ENCODE data around the gene PELI2.

The PELI2 gene

GRCh38 chr14:56207626-56208292, 89.5 kb downstream of the PELI2 start:
- Mint-ChIP-seq H3K9me3 (no peaks in the 10 kb centered on the region), H3K27ac (no peak overlapping the region), H3K27me3 (ENCODE audit: low read depth) (peaks cover 6% of the 10 kb centered on the region), H3K4me1 (ENCODE audit: low read depth) (no peaks in the 10 kb centered on the region), H3K36me3 (ENCODE audit: low read depth) (no peaks in the 10 kb centered on the region), H3K4me3 (no peak overlapping the region)

- Mint-ChIP-seq H3K27me3 (ENCODE audit: low read depth) (peaks cover 6% of the 10 kb centered on the region), H3K9me3 (no peaks in the 10 kb centered on the region), H3K36me3 (ENCODE audit: low read depth) (no peaks in the 10 kb centered on the region), H3K27ac (no peak overlapping the region), H3K4me3 (no peak overlapping the region), H3K4me1 (ENCODE audit: low read depth) (no peaks in the 10 kb centered on the region)
Measured at GRCh38 chr14:56208520-56208919, 90.3 kb downstream of the PELI2 start.

- peaks cover 6% of the 10 kb centered on the region for H3K27me3 Mint-ChIP-seq (ENCODE audit: low read depth)
- no peak overlapping the region for H3K4me3 Mint-ChIP-seq
- H3K27ac Mint-ChIP-seq = no peak overlapping the region
- no peaks in the 10 kb centered on the region for H3K9me3 Mint-ChIP-seq
- H3K36me3 Mint-ChIP-seq (ENCODE audit: low read depth) = no peaks in the 10 kb centered on the region
- no peaks in the 10 kb centered on the region for H3K4me1 Mint-ChIP-seq (ENCODE audit: low read depth)
Measured at GRCh38 chr14:56210571-56210970, 92.4 kb downstream of the PELI2 start.

DNA sequence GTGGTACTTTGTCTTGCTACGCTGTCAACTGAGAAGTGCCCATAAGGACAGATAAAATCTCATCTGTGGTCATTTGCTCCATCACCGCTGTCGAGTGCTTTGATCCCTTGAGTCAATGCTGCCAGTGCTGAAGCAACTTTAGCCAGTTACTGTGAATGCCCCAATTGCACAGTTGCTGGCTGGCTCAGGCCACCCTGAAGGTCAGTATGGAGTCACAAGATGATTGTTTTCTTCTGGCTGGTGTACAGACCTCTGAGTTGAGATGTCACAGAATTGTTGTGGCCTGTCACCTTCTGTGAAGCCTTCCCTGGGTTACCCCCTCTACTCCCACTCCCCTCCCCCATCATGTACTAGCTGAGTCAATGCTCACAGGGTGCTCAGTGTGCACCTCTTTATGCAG, 92.9 kb downstream of the PELI2 start:
- Mint-ChIP-seq H3K4me1 (ENCODE audit: low read depth) (no peaks in the 10 kb centered on the region), H3K9me3 (no peaks in the 10 kb centered on the region), H3K36me3 (ENCODE audit: low read depth) (no peaks in the 10 kb centered on the region), H3K4me3 (no peak overlapping the region), H3K27me3 (ENCODE audit: low read depth) (peaks cover 6% of the 10 kb centered on the region), H3K27ac (no peak overlapping the region)

DNA sequence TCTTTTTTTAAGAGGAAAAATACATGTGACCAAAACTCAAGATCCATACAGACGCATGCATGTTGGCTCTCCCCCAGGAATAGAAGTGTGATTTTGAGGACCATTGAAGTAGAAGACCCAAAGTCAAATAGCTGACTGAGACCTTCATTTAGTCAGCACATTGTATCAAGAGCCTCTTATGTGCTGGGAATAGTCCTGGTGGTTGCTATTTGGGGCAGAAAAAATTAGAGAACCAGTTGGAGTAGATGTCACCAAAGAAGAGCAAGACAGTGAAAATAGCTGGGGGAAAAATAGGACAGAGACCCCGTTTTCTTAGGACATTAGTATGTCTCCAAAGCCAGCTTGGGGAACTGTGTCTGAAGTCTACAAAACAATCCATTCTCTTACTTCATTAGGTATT, 93.6 kb downstream of the PELI2 start:
- Mint-ChIP-seq H3K4me1 (ENCODE audit: low read depth) (no peaks in the 10 kb centered on the region), H3K27me3 (ENCODE audit: low read depth) (peaks cover 6% of the 10 kb centered on the region), H3K4me3 (no peak overlapping the region), H3K27ac (no peak overlapping the region), H3K36me3 (ENCODE audit: low read depth) (no peaks in the 10 kb centered on the region), H3K9me3 (no peaks in the 10 kb centered on the region)

GRCh38 chr14:56212521-56212920, 94.3 kb downstream of the PELI2 start:
- Mint-ChIP-seq H3K9me3 (no peaks in the 10 kb centered on the region), H3K4me3 (no peak overlapping the region), H3K4me1 (ENCODE audit: low read depth) (no peaks in the 10 kb centered on the region), H3K27ac (no peak overlapping the region), H3K27me3 (ENCODE audit: low read depth) (peaks cover 6% of the 10 kb centered on the region), H3K36me3 (ENCODE audit: low read depth) (no peaks in the 10 kb centered on the region)

DNA sequence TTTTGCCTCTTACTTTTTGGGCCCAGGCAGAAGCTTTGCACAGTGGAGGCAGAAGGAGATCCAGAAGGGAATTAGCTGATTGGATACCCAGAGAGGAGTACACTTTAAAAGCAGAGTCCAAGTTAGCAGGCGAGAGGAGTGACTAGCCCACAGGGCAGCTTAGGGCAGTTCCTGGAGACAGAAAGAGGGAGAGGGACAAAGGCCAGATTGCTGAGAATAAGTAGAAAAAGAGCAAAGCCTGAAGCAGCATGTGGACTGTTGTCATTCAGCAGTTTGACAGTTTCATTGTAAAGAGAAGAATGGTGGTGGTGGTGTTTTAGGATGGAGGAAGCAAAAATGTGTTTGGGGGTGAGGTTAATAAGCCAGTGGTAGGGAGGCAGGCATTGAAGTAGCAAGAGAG, 95.1 kb downstream of the PELI2 start:
- H3K4me1 Mint-ChIP-seq (ENCODE audit: low read depth) = no peaks in the 10 kb centered on the region
- no peaks in the 10 kb centered on the region for H3K9me3 Mint-ChIP-seq
- no peaks in the 10 kb centered on the region for H3K36me3 Mint-ChIP-seq (ENCODE audit: low read depth)
- no peak overlapping the region for H3K4me3 Mint-ChIP-seq
- H3K27me3 Mint-ChIP-seq (ENCODE audit: low read depth) = peaks cover 6% of the 10 kb centered on the region
- H3K27ac Mint-ChIP-seq = no peak overlapping the region

- H3K9me3 Mint-ChIP-seq = no peaks in the 10 kb centered on the region
- no peaks in the 10 kb centered on the region for H3K36me3 Mint-ChIP-seq (ENCODE audit: low read depth)
- no peak overlapping the region for H3K4me3 Mint-ChIP-seq
- H3K27me3 Mint-ChIP-seq (ENCODE audit: low read depth) = no peaks in the 10 kb centered on the region
- H3K4me1 Mint-ChIP-seq (ENCODE audit: low read depth) = no peaks in the 10 kb centered on the region
- H3K27ac Mint-ChIP-seq = no peak overlapping the region
Measured at GRCh38 chr14:56215180-56215579, 97.0 kb downstream of the PELI2 start.

DNA sequence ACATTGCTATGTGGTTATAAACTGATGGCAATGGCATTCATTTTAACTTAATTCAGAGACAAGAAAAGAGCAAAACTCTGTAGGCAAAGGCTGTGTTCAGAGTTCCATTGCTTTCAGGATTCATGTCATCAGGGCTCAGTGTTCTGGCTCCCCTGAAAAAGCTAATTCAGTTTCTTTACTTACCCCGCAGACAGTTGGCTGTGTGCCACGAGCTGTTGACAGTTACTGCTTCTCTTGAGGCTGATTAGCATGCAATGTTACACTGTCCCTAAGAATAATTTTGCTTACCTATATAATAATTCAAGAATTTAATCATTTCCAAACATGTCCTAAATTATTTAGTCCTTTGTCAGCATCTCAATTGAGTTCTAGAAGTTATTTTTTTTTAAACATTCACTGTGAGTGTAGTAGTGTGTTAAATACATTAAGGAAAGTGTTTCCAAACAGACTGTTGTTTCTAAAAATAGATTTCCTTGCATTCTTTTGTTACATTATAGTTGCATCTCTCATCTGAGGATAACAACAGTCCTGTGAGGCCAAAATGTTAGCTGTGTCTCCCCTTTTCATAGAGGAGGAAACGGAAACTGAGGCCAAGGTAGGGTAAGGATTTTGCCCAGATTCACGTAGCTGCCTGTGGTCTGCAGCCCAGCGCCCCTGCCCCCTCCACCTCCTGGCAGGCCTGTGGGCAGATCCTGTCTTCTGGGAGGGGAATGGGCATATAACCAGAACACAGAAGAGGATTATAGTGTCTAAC, 98.6 kb downstream of the PELI2 start:
- H3K9me3 Mint-ChIP-seq = no peaks in the 10 kb centered on the region
- no peak overlapping the region for H3K27ac Mint-ChIP-seq
- H3K36me3 Mint-ChIP-seq (ENCODE audit: low read depth) = no peaks in the 10 kb centered on the region
- H3K4me3 Mint-ChIP-seq = no peak overlapping the region
- H3K4me1 Mint-ChIP-seq (ENCODE audit: low read depth) = no peaks in the 10 kb centered on the region
- H3K27me3 Mint-ChIP-seq (ENCODE audit: low read depth) = no peaks in the 10 kb centered on the region

DNA sequence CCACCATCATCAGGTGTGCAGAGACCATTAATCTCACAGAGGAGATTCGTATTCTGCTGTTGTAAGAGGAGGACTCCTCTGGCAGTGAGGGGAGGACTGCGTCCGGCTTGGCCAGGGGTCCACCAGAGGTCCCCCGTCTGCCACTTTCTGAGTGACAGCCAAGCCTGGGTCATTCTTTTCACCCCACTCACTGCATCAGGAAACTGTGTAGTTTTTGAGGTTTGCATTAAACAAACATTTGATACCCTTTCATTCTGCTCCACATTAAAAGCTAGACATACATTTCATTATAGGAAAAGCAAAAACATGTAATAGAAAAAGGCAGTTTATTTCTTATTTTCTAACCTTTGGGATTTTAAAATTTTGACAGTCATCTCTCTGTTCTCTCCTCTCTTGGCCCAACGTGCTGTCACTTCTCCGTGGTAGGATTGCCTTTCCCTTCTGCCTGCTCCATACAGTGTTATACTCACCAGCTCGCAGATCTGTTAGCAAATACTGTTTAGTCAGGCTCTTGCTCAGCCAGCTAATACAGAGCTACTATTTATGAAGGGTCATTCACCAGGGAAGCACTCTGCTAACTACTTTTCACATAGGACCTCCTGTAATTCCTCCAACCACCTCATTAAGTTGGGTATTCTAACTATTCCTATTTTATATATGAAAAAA, 99.3 kb downstream of the PELI2 start:
- no peak overlapping the region for H3K27ac Mint-ChIP-seq
- no peaks in the 10 kb centered on the region for H3K9me3 Mint-ChIP-seq
- no peak overlapping the region for H3K4me3 Mint-ChIP-seq
- no peaks in the 10 kb centered on the region for H3K36me3 Mint-ChIP-seq (ENCODE audit: low read depth)
- H3K27me3 Mint-ChIP-seq (ENCODE audit: low read depth) = no peaks in the 10 kb centered on the region
- no peaks in the 10 kb centered on the region for H3K4me1 Mint-ChIP-seq (ENCODE audit: low read depth)

- H3K36me3 Mint-ChIP-seq (ENCODE audit: low read depth) = no peaks in the 10 kb centered on the region
- H3K27ac Mint-ChIP-seq = no peak overlapping the region
- no peak overlapping the region for H3K4me3 Mint-ChIP-seq
- H3K27me3 Mint-ChIP-seq (ENCODE audit: low read depth) = no peaks in the 10 kb centered on the region
- no peaks in the 10 kb centered on the region for H3K4me1 Mint-ChIP-seq (ENCODE audit: low read depth)
- no peaks in the 10 kb centered on the region for H3K9me3 Mint-ChIP-seq
Measured at GRCh38 chr14:56219666-56220413, 101.6 kb downstream of the PELI2 start.

DNA sequence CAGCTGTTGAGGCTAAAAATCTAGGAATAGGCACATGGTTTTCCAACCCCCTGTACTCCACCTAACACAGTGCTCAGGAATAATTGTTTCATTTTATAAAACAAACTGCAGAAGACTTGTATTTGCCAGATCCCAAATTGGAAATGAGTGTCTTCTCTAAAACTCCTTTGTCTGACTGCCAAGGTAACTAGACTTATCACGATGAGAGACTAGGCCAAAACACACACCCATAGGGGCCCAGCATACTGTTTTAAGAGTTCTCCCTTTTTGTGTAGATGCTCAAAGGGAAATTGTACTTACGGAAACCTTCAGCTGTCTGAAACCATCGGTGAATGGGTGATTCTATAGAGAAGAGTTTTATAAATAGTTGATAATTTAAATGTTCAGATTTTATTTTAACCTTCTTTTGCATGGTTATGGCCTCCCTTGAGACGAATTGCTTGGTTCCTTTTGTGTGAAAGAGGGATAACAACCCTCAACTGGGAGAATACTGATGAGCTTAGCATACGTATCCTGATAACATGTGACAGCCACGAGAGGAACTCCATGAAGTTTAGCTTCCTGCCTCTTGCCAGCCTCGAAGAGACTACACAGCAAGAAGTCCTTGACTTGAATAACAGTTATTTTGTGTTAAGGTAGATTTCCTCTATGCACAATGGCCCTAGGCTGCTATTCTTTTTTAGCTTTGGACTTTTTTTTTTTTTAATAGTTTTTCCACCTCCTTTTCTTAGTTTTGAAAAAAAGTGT, 103.3 kb downstream of the PELI2 start:
- H3K27me3 Mint-ChIP-seq (ENCODE audit: low read depth) = no peaks in the 10 kb centered on the region
- H3K4me3 Mint-ChIP-seq = no peak overlapping the region
- H3K4me1 Mint-ChIP-seq (ENCODE audit: low read depth) = no peaks in the 10 kb centered on the region
- H3K27ac Mint-ChIP-seq = no peak overlapping the region
- no peaks in the 10 kb centered on the region for H3K9me3 Mint-ChIP-seq
- H3K36me3 Mint-ChIP-seq (ENCODE audit: low read depth) = no peaks in the 10 kb centered on the region

DNA sequence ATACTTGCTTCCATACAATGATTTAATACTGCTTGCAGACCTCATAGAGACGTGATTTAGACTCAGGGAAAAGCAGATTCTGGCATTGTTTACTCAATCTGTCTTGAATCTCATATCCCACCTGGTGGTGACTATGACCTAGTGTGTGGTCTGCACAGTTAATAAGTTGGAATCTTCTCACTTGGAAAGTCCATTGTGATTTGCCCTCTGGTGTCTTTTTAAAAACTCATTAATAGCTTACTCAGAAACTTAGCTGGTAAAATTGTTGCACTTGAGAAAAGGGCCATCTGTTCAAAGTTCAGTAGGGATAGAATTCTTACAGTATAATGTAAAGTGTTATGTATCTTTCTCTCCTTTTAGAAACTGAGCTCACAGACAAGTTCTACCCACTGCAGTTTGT, 106.0 kb downstream of the PELI2 start:
- Mint-ChIP-seq H3K27me3 (ENCODE audit: low read depth) (no peaks in the 10 kb centered on the region), H3K4me1 (ENCODE audit: low read depth) (no peaks in the 10 kb centered on the region), H3K27ac (no peak overlapping the region), H3K4me3 (no peak overlapping the region), H3K9me3 (no peaks in the 10 kb centered on the region), H3K36me3 (ENCODE audit: low read depth) (no peaks in the 10 kb centered on the region)
